ENCODE data around the gene CUL7. TPM values are rescaled to one million over a fixed set of nuclear protein-coding genes. Genes with fewer than 3 reads are reported as not detected.

Gene CUL7
- total RNA-seq, 1 experiment from 2014 or later = 23.5 TPM

DNA sequence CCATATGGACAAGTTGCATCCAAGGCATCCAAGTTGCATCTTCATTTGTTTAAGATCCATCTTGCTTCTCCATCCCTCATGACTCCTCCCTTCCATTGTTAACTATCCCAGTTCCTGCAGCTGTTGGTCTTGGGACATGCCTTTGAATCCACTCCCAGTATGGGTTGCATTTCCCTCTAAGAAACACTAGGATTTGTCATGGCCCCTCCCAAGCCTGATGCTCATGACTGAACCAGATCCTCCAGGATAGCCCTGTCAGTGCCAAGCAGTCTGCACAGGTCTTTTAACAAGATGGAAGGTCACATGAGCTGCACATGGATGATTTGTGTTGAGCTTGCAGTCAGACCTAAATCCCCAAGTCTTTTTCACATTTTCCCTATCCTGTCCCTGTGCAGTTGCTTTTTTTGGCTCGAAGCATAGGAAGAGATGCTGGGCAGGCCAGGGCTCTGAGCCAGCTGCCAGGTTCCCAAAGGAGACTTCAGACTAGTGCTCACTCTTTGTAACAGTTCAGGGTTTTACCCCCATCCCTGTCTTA, 65.1 kb downstream of the CUL7 start:
- H4K5ac ChIP-seq (ENCODE audit: insufficient read length, low read depth, low read length) = no peak overlapping the region
- no peaks in the 10 kb centered on the region for H3K9me3 Mint-ChIP-seq
- no peak for DNase-seq

More for the DNA sequence above, 65.1 kb downstream of the CUL7 start:
- WGBS (ENCODE audit: extremely low coverage, insufficient read length, low lambda C conversion rate) = no CpG with 5 or more reads among the region's 1 CpG
- H3K27ac ChIP-seq (ENCODE audit: insufficient read length, low read depth, low read length) = no peak overlapping the region
- no peak overlapping the region for H4K8ac ChIP-seq (replicated peaks; ENCODE audit: insufficient read length, low read depth, low read length)
- no peaks in the 10 kb centered on the region for H3K27me3 ChIP-seq (ENCODE audit: insufficient read depth, low read length)
- Mint-ChIP-seq H3K27ac (peak overlapping the region in 1 of 3 experiments; percentile 14; a peak in 1 of 7 replicates), H3K4me1 (peaks cover 20 to 27% of the 10 kb centered on the region in 2 experiments), H3K4me3 (no peak overlapping the region), H3K27me3 (ENCODE audit: low read depth) (no peaks in the 10 kb centered on the region; the same call in 1 of the 2 replicates), H3K36me3 (ENCODE audit: insufficient read depth in 1 of 3, low read depth in 3 of 3) (peaks cover 13 to 44% (median 29%) of the 10 kb centered on the region in 3 experiments)
- TF ChIP-seq, protein P1, sequence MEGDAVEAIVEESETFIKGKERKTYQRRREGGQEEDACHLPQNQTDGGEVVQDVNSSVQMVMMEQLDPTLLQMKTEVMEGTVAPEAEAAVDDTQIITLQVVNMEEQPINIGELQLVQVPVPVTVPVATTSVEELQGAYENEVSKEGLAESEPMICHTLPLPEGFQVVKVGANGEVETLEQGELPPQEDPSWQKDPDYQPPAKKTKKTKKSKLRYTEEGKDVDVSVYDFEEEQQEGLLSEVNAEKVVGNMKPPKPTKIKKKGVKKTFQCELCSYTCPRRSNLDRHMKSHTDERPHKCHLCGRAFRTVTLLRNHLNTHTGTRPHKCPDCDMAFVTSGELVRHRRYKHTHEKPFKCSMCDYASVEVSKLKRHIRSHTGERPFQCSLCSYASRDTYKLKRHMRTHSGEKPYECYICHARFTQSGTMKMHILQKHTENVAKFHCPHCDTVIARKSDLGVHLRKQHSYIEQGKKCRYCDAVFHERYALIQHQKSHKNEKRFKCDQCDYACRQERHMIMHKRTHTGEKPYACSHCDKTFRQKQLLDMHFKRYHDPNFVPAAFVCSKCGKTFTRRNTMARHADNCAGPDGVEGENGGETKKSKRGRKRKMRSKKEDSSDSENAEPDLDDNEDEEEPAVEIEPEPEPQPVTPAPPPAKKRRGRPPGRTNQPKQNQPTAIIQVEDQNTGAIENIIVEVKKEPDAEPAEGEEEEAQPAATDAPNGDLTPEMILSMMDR (conservative IDR thresholded peaks at IDR 0.05) = no peak
- H2BK5ac ChIP-seq (ENCODE audit: insufficient read length, low read length) = no peak overlapping the region
- no peak overlapping the region for H2BK120ac ChIP-seq (ENCODE audit: low read depth, low read length, poor library complexity, severe bottlenecking)
- no peak overlapping the region for H4K91ac ChIP-seq (ENCODE audit: insufficient read length, low read depth, low read length)
- no peaks in the 10 kb centered on the region for H4K20me1 ChIP-seq (ENCODE audit: control insufficient read depth, insufficient read depth, insufficient read length)
- no peak overlapping the region for H2AFZ ChIP-seq (ENCODE audit: low read length)
- H2BK20ac ChIP-seq (ENCODE audit: low read depth, low read length, poor library complexity, severe bottlenecking) = no peak overlapping the region
- H3K18ac ChIP-seq (ENCODE audit: insufficient read length, low read depth, low read length) = no peak overlapping the region
- H3K23ac ChIP-seq (ENCODE audit: insufficient read length, low read depth, low read length) = no peak overlapping the region
- no peak overlapping the region for H3K4ac ChIP-seq (ENCODE audit: low read depth, low read length)
- no peak overlapping the region for H3K9ac ChIP-seq (ENCODE audit: extremely low read depth, insufficient read length, low read length)
- no peak overlapping the region for H2AK5ac ChIP-seq (ENCODE audit: insufficient read length, low read length)
- no peak overlapping the region for H3T11ph ChIP-seq (ENCODE audit: low read length)
- H3K79me1 ChIP-seq (ENCODE audit: insufficient read depth, low read depth, low read length, poor library complexity, severe bottlenecking) = peaks cover 4% of the 10 kb centered on the region
- H3K56ac ChIP-seq (ENCODE audit: insufficient read length, low read depth, low read length) = no peak overlapping the region
- H3K14ac ChIP-seq (ENCODE audit: insufficient read depth, low read length) = no peak overlapping the region
- H3K23me2 ChIP-seq (ENCODE audit: insufficient read length, low read depth, low read length, poor library complexity, severe bottlenecking) = peaks cover 6% of the 10 kb centered on the region
- no peak overlapping the region for H2BK15ac ChIP-seq (ENCODE audit: low read depth, low read length)
- no peaks in the 10 kb centered on the region; the same call in 1 of the 2 replicates for H3K79me2 ChIP-seq (ENCODE audit: insufficient read depth, low read length)
- H2BK12ac ChIP-seq (ENCODE audit: insufficient read length, low read depth, low read length) = no peak overlapping the region
- no peaks in the 10 kb centered on the region for H3K4me1 ChIP-seq (ENCODE audit: insufficient read depth, low read length)
- no peaks in the 10 kb centered on the region for H3K9me3 ChIP-seq (ENCODE audit: control insufficient read depth, low read depth, low read length)
- H3K4me2 ChIP-seq (ENCODE audit: insufficient read depth, insufficient read length, low read length) = no peak overlapping the region

Other genes starting within 250 kb of the CUL7 start
- gene RPL7L1, start 174.2 kb downstream of the CUL7 start, total RNA-seq (2021) = 126 and 130 TPM in 2 replicates
- not detected in 2 replicates for gene PTCRA, start 137.8 kb downstream of the CUL7 start, total RNA-seq (2021)
- 56.0 and 59.9 TPM in 2 replicates for gene CNPY3, start 124.4 kb downstream of the CUL7 start, total RNA-seq (2021)
- gene GNMT, start 93.1 kb downstream of the CUL7 start, total RNA-seq (2021) = 1.1 TPM in 2 replicates
- 15.5 and 15.6 TPM in 2 replicates for gene PEX6, start 74.7 kb downstream of the CUL7 start, total RNA-seq (2021)
- gene PPP2R5D, start 69.3 kb downstream of the CUL7 start, total RNA-seq (2021) = 53.5 and 57.7 TPM in 2 replicates
- gene MEA1, start 39.9 kb downstream of the CUL7 start, total RNA-seq (2021) = 105 and 113 TPM in 2 replicates
- gene KLHDC3, start 39.6 kb downstream of the CUL7 start, total RNA-seq (2021) = 146 TPM in 2 replicates
- 117 and 121 TPM in 2 replicates for gene RRP36, start 32.2 kb downstream of the CUL7 start, total RNA-seq (2021)
- gene MRPL2, start 5.6 kb upstream of the CUL7 start, total RNA-seq (2021) = 71.9 and 74.4 TPM in 2 replicates
- 29.7 TPM in 2 replicates for gene KLC4, start 5.8 kb upstream of the CUL7 start, total RNA-seq (2021)
- gene PTK7, start 22.5 kb upstream of the CUL7 start, total RNA-seq (2021) = 126 and 128 TPM in 2 replicates
- 57.5 and 59.7 TPM in 2 replicates for gene SRF, start 117.4 kb upstream of the CUL7 start, total RNA-seq (2021)
- gene CUL9, start 128.3 kb upstream of the CUL7 start, total RNA-seq (2021) = 15.2 and 15.5 TPM in 2 replicates
- 47.0 and 56.2 TPM in 2 replicates for gene DNPH1, start 175.6 kb upstream of the CUL7 start, total RNA-seq (2021)
- 1.3 and 1.6 TPM in 2 replicates for gene TTBK1, start 189.6 kb upstream of the CUL7 start, total RNA-seq (2021)
- gene SLC22A7, start 244.4 kb upstream of the CUL7 start, total RNA-seq (2021) = not detected in 2 replicates

Data from H9 (cell line).